Neural cell (in vitro differentiated cells): ENCODE measurements around the gene MTHFD1. TPM values are rescaled to one million over a fixed set of nuclear protein-coding genes. Genes with fewer than 3 reads are reported as not detected.

Experiments
- H2AFZ ChIP-seq: fragments of 200-600, 300-800 bp; sonication (generic), shearing (Covaris generic); 2 replicates; pipeline ENCODE4 v1.6.0; 2014; ENCODE audit warnings: low read depth, mild to moderate bottlenecking, antibody characterized with exemption, low read length, moderate library complexity
- H3F3A ChIP-seq: fragments of 200-600 bp; shearing (Covaris generic); 2 replicates; pipeline ENCODE4 v1.6.1; 2016; ENCODE audit warnings: mild to moderate bottlenecking, moderate library complexity, mixed read lengths, antibody characterized with exemption, low read length; ENCODE audit not compliant: insufficient read depth, poor library complexity, severe bottlenecking
- H3K27ac ChIP-seq: fragments of 200-600, 300-800 bp; sonication (generic), shearing (Covaris generic); 2 replicates; pipeline ENCODE4 v1.5.1; 2014; ENCODE audit warnings: mild to moderate bottlenecking, low read length, moderate library complexity
- H3K27me3 ChIP-seq: fragments of 300-800, 200-600 bp; sonication (generic), shearing (Covaris generic); 2 replicates; pipeline ENCODE4 v1.6.0; 2014; ENCODE audit warnings: mild to moderate bottlenecking, low read depth, low read length, moderate library complexity; ENCODE audit not compliant: insufficient read depth
- H3K36me3 ChIP-seq: fragments of 300-800, 200-600 bp; sonication (generic), shearing (Covaris generic); 2 replicates; pipeline ENCODE4 v1.5.1; 2014; ENCODE audit warnings: mild to moderate bottlenecking, antibody characterized with exemption, low read length, moderate library complexity; ENCODE audit not compliant: insufficient read depth
- H3K4me2 ChIP-seq: fragments of 300-800, 200-600 bp; sonication (generic), shearing (Covaris generic); 2 replicates; pipeline ENCODE4 v1.6.0; 2014; ENCODE audit warnings: mild to moderate bottlenecking, low read length
- H3K4me3 ChIP-seq: fragments of 300-800, 200-600 bp; sonication (generic), shearing (Covaris generic); 2 replicates; pipeline ENCODE4 v1.5.1; 2014; ENCODE audit warnings: mild to moderate bottlenecking, low read length, moderate library complexity
- H3K79me2 ChIP-seq: fragments of 200-600 bp; shearing (Covaris generic); replicated peaks from 2 replicates; pipeline ENCODE4 v1.6.0; 2014; ENCODE audit warnings: mild to moderate bottlenecking, low read length, moderate library complexity; ENCODE audit not compliant: insufficient read depth
- H3K9ac ChIP-seq: fragments of 300-800, 200-600 bp; sonication (generic), shearing (Covaris generic); 2 replicates; pipeline ENCODE4 v1.6.1; 2016; ENCODE audit warnings: mild to moderate bottlenecking, low read length, mixed read lengths
- H3K9me2 ChIP-seq: fragments of 200-600 bp; shearing (Covaris generic); 2 replicates; pipeline ENCODE4 v1.6.1; 2016; ENCODE audit warnings: mild to moderate bottlenecking, low read length, mixed read lengths; ENCODE audit not compliant: insufficient read depth
- H3K9me3 ChIP-seq: fragments of 200-600, 300-800 bp; sonication (generic), shearing (Covaris generic); 2 replicates; pipeline ENCODE4 v1.6.1; 2016; ENCODE audit warnings: mild to moderate bottlenecking, mixed run types, low read length, moderate library complexity, mixed read lengths
- H4K20me1 ChIP-seq: fragments of 200-600 bp; shearing (Covaris generic); 2 replicates; pipeline ENCODE4 v1.6.1; 2016; ENCODE audit warnings: mild to moderate bottlenecking, mixed run types; ENCODE audit not compliant: insufficient read depth
- CTCF ChIP-seq: fragments of 450-650 bp; IDR thresholded peaks from 2 replicates; pipeline ENCODE4 v1.5.1; 2014; ENCODE audit warnings: antibody characterized with exemption, mild to moderate bottlenecking, moderate library complexity; ENCODE audit not compliant: poor library complexity, severe bottlenecking
- EP300 ChIP-seq: fragments of 450-650 bp; conservative IDR thresholded peaks from 2 replicates; pipeline ENCODE4 v1.6.1; 2014; ENCODE audit warnings: antibody characterized with exemption, mild to moderate bottlenecking, moderate library complexity; ENCODE audit not compliant: poor library complexity, severe bottlenecking
- EZH2 ChIP-seq: fragments of 200-600, 300-800 bp; shearing (Covaris generic), sonication (generic); IDR thresholded peaks from 2 replicates; pipeline ENCODE4 v1.6.1; 2014; ENCODE audit warnings: antibody characterized with exemption, low read length, borderline replicate concordance, mild to moderate bottlenecking; ENCODE audit not compliant: insufficient read depth, poor library complexity, severe bottlenecking
- MXI1 ChIP-seq: fragments of 450-650 bp; conservative IDR thresholded peaks from 2 replicates; pipeline ENCODE4 v1.6.1; 2014; ENCODE audit warnings: antibody characterized with exemption, mild to moderate bottlenecking; ENCODE audit not compliant: poor library complexity, severe bottlenecking
- POLR2AphosphoS5 ChIP-seq: IDR thresholded peaks from 2 replicates; pipeline ENCODE4 v1.6.1; 2012
- RAD21 ChIP-seq: fragments of 450-650 bp; conservative IDR thresholded peaks from 2 replicates; pipeline ENCODE4 v1.6.1; 2014; ENCODE audit warnings: antibody characterized with exemption, mild to moderate bottlenecking, moderate library complexity
- REST ChIP-seq: IDR thresholded peaks from 2 replicates; pipeline ENCODE4 v1.6.1; 2012; ENCODE audit warnings: borderline replicate concordance
- SMC3 ChIP-seq: fragments of 450-650 bp; conservative IDR thresholded peaks from 2 replicates; pipeline ENCODE4 v1.6.1; 2014; ENCODE audit warnings: antibody characterized with exemption, mild to moderate bottlenecking, moderate library complexity; ENCODE audit not compliant: poor library complexity
- TAF1 ChIP-seq: IDR thresholded peaks from 2 replicates; pipeline ENCODE4 v1.6.1; 2012; ENCODE audit warnings: low read depth
- polyA plus RNA-seq: library from polyadenylated mRNA; depleted of rRNA; stranded (reverse); fragments of >200 nt; gene quantifications from 2 replicates; pipeline ENCODE4 v1.2.3, GENCODE V29; 2014

Gene MTHFD1
- polyA plus RNA-seq, 1 donor from 2014 or later = 5.4 TPM

- Histone ChIP-seq H3K79me2 (no peaks in the 10 kb centered on the region), H3K4me2 (no peak overlapping the region), H3K36me3 (no peaks in the 10 kb centered on the region), H3K27me3 (no peaks in the 10 kb centered on the region), H4K20me1 (no peaks in the 10 kb centered on the region), H3K27ac (no peak overlapping the region), H3K9me2 (no peaks in the 10 kb centered on the region), H3K9me3 (no peaks in the 10 kb centered on the region), H3K9ac (no peak overlapping the region), H3K4me3 (no peak overlapping the region), H3F3A (no peaks in the 10 kb centered on the region), H2AFZ (no peak overlapping the region)
- TF ChIP-seq EZH2 (no peak), SMC3 (no peak), CTCF (no peak), RAD21 (no peak), EP300 (no peak), REST (no peak), TAF1 (no peak), MXI1 (no peak), POLR2AphosphoS5 (no peak)
Measured at GRCh38 chr14:64468451-64468850, 80.3 kb downstream of the MTHFD1 start.

- Histone ChIP-seq H3K79me2 (no peaks in the 10 kb centered on the region), H3K4me3 (no peak overlapping the region), H3K27ac (no peak overlapping the region), H3K36me3 (no peaks in the 10 kb centered on the region), H4K20me1 (no peaks in the 10 kb centered on the region), H3K9me2 (no peaks in the 10 kb centered on the region), H3K9me3 (no peaks in the 10 kb centered on the region), H3K4me2 (no peak overlapping the region), H3F3A (no peaks in the 10 kb centered on the region), H3K9ac (no peak overlapping the region), H3K27me3 (no peaks in the 10 kb centered on the region), H2AFZ (no peak overlapping the region)
- TF ChIP-seq EP300 (no peak), REST (no peak), POLR2AphosphoS5 (no peak), RAD21 (no peak), CTCF (no peak), TAF1 (no peak), SMC3 (no peak)
Measured at GRCh38 chr14:64474041-64474440, 85.9 kb downstream of the MTHFD1 start.
